DND-41 (cell line): ENCODE results near the gene MAGEB10.

Source experiments
- ATAC-seq: fragments of 200-7000 bp; cut with Tn5 transposase; 3 replicates; pipeline ENCODE4 v1.9.1; 2021; ENCODE audit warnings: low read depth; ENCODE audit not compliant: insufficient read depth
- DNase-seq: peaks from one replicate; pipeline ENCODE4 v3.0.0-alpha.2; 2020
- H2AFZ ChIP-seq: 2 replicates; pipeline ENCODE4 v1.6.0; 2012; ENCODE audit warnings: low read depth, low read length
- H3K27ac ChIP-seq: 2 replicates; pipeline ENCODE4 v1.5.1; 2012; ENCODE audit warnings: low read length, inconsistent platforms
- H3K27me3 ChIP-seq: fragments of 200-600 bp; sonication (generic); 2 replicates; pipeline ENCODE4 v1.6.0; 2012; ENCODE audit warnings: low read length, mild to moderate bottlenecking, inconsistent platforms; ENCODE audit not compliant: insufficient read depth, poor library complexity
- H3K36me3 ChIP-seq: 2 replicates; pipeline ENCODE4 v1.5.1; 2012; ENCODE audit warnings: low read length, inconsistent platforms; ENCODE audit not compliant: insufficient read depth
- H3K4me1 ChIP-seq: 2 replicates; pipeline ENCODE4 v1.5.1; 2012; ENCODE audit warnings: mild to moderate bottlenecking, low read length; ENCODE audit not compliant: insufficient read depth
- H3K4me2 ChIP-seq: 2 replicates; pipeline ENCODE4 v1.6.0; 2012; ENCODE audit warnings: mild to moderate bottlenecking, moderate library complexity, low read length, inconsistent platforms; ENCODE audit not compliant: insufficient read depth
- H3K4me3 ChIP-seq, 2 experiments: fragments of 200-600 bp in 1 of 2; shearing (Covaris generic) in 1 of 2; 2 replicates each; pipeline ENCODE4 v1.5.1; 2012 to 2016; ENCODE audit warnings: inconsistent platforms in 2 of 2, low read length in 2 of 2, mild to moderate bottlenecking in 2 of 2, low read depth in 1 of 2, moderate library complexity in 1 of 2
- H3K79me2 ChIP-seq: 2 replicates; pipeline ENCODE4 v1.6.0; 2012; ENCODE audit warnings: low read length, inconsistent platforms; ENCODE audit not compliant: insufficient read depth
- H3K9ac ChIP-seq: 2 replicates; pipeline ENCODE4 v1.6.0; 2012; ENCODE audit warnings: low read depth, mild to moderate bottlenecking, inconsistent platforms, low read length, moderate library complexity
- H3K9me3 ChIP-seq: 2 replicates; pipeline ENCODE4 v1.5.1; 2012; ENCODE audit warnings: low read length, moderate library complexity, mild to moderate bottlenecking, inconsistent platforms; ENCODE audit not compliant: insufficient read depth, severe bottlenecking
- H4K20me1 ChIP-seq: 2 replicates; pipeline ENCODE4 v1.6.0; 2012; ENCODE audit warnings: low read length; ENCODE audit not compliant: insufficient read depth
- EZH2 ChIP-seq: IDR thresholded peaks from 3 replicates; pipeline ENCODE4 v1.6.1; 2012; ENCODE audit warnings: borderline replicate concordance, low read depth, mild to moderate bottlenecking, moderate library complexity, low read length, inconsistent platforms; ENCODE audit not compliant: severe bottlenecking
- TF ChIP-seq, protein P1 (sequence below): IDR thresholded peaks from 2 replicates; pipeline ENCODE4 v1.5.1; 2012; ENCODE audit warnings: borderline replicate concordance, low read length, moderate library complexity, mild to moderate bottlenecking; ENCODE audit not compliant: poor library complexity, severe bottlenecking; ENCODE audit errors: extremely low read depth

Gene MAGEB10

DNA sequence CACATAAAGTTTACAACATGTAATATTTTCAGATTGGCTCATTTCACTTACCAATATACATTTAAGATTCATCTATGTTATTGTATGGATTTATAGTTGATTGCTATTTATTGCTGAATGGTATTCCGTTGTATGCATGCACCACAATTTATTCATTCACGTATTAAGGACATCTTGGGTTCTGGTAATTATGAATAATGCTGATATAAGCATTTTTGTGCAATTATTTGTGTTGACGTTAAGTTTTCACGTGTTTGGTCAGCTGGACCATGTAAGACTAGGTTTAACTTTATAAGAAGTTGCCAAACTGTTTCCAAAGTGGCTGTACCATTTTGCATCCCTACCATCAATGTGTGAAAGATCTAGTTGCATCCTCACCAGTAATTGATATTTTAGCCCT is 35.1 kb downstream of the MAGEB10 start:
- H3K9me3 ChIP-seq = no peaks in the 10 kb centered on the region
- H4K20me1 ChIP-seq = no peaks in the 10 kb centered on the region
- H3K36me3 ChIP-seq = no peaks in the 10 kb centered on the region
- H2AFZ ChIP-seq = no peak overlapping the region
- no peaks in the 10 kb centered on the region for H3K27me3 ChIP-seq
- H3K4me2 ChIP-seq = no peak overlapping the region
- H3K79me2 ChIP-seq = no peaks in the 10 kb centered on the region
- no peaks in the 10 kb centered on the region for H3K4me1 ChIP-seq
- DNase-seq (no peak), ATAC-seq (no peak)
- no peak for TF ChIP-seq EZH2
- TF ChIP-seq, protein P1, sequence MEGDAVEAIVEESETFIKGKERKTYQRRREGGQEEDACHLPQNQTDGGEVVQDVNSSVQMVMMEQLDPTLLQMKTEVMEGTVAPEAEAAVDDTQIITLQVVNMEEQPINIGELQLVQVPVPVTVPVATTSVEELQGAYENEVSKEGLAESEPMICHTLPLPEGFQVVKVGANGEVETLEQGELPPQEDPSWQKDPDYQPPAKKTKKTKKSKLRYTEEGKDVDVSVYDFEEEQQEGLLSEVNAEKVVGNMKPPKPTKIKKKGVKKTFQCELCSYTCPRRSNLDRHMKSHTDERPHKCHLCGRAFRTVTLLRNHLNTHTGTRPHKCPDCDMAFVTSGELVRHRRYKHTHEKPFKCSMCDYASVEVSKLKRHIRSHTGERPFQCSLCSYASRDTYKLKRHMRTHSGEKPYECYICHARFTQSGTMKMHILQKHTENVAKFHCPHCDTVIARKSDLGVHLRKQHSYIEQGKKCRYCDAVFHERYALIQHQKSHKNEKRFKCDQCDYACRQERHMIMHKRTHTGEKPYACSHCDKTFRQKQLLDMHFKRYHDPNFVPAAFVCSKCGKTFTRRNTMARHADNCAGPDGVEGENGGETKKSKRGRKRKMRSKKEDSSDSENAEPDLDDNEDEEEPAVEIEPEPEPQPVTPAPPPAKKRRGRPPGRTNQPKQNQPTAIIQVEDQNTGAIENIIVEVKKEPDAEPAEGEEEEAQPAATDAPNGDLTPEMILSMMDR = no peak
- no peak overlapping the region for H3K9ac ChIP-seq
- no peak overlapping the region for H3K27ac ChIP-seq
- H3K4me3 ChIP-seq = no peak overlapping the region

DNA sequence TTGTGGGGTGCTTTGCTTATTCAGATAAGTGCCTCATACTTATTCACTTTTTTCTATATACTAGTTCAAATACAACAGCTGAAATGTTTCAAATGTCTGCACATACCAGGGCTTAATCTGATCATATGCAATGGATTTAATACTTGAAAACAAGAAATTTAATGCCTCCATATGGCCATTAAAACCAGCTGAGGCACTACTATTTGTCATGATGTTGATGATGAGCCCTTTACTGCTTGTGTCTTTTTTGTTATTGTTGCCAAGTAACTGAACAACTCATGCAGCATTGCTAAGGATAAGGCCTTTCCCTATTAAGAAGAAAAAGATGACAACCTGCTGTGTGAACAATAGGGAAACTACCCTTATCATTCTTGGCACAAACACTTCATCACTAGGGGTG is 52.5 kb downstream of the MAGEB10 start:
- H2AFZ ChIP-seq = no peak overlapping the region
- no peak overlapping the region for H3K27ac ChIP-seq
- H3K79me2 ChIP-seq = no peaks in the 10 kb centered on the region
- H3K4me2 ChIP-seq = no peak overlapping the region
- no peaks in the 10 kb centered on the region for H4K20me1 ChIP-seq
- no peaks in the 10 kb centered on the region for H3K36me3 ChIP-seq
- no peak overlapping the region for H3K9ac ChIP-seq
- H3K9me3 ChIP-seq = no peaks in the 10 kb centered on the region
- no peak overlapping the region for H3K4me3 ChIP-seq
- H3K27me3 ChIP-seq = no peaks in the 10 kb centered on the region
- TF ChIP-seq EZH2 = no peak
- TF ChIP-seq, protein P1 = no peak
- DNase-seq (no peak), ATAC-seq (no peak)
- no peaks in the 10 kb centered on the region for H3K4me1 ChIP-seq

DNA sequence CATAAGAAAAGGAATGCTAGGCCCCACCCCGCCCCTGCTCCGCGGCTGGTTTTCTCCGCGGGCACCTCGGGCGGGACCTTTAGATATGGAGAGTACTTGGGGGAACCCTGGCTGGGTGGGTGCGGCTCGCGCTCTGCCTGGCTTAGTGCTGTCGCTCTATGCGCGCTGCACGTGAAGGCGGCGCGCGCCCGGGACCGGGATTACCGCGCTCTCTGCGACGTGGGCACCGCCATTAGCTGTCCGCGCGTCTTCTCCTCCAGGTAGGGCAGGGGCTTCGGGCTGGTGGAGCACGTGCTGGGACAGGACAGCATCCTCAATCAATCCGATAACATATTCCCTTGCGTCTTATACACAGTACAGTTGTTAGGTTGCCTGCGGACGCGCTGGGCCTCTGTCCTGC is 56.0 kb downstream of the MAGEB10 start:
- no peak overlapping the region for H3K4me3 ChIP-seq
- no peaks in the 10 kb centered on the region for H4K20me1 ChIP-seq
- ATAC-seq (no peak), DNase-seq (no peak)
- H3K9ac ChIP-seq = no peak overlapping the region
- H3K4me1 ChIP-seq = no peaks in the 10 kb centered on the region
- H3K9me3 ChIP-seq = no peaks in the 10 kb centered on the region
- no peak overlapping the region for H2AFZ ChIP-seq
- TF ChIP-seq EZH2 = no peak
- TF ChIP-seq, protein P1 = no peak
- no peak overlapping the region for H3K4me2 ChIP-seq
- no peaks in the 10 kb centered on the region for H3K79me2 ChIP-seq
- no peak overlapping the region for H3K27ac ChIP-seq
- no peaks in the 10 kb centered on the region for H3K27me3 ChIP-seq
- no peaks in the 10 kb centered on the region for H3K36me3 ChIP-seq
